GM21723 (cell line): ENCODE data around the gene ANGPT4.
"Not testable (repeated sequence)": the region's sequence is repeated elsewhere in the genome, so short reads cannot be mapped to it uniquely, and the experiment has no call there.

Source experiments
- ATAC-seq: cut with Tn5 transposase; IDR thresholded peaks from one replicate; pipeline ENCODE4 v1.9.1; 2021; ENCODE audit warnings: mild to moderate bottlenecking, moderate library complexity; ENCODE audit not compliant: unreplicated experiment

ANGPT4 gene

GRCh38 chr20:909641-910040 lies 6.5 kb downstream of the ANGPT4 start:
- no peak for ATAC-seq

GRCh38 chr20:906703-907270 lies 9.3 kb downstream of the ANGPT4 start:
- ATAC-seq: no peak

- ATAC-seq: no peak
These were observed 10.1 kb downstream of the ANGPT4 start for GRCh38 chr20:906001-906520.

GRCh38 chr20:905396-905961 lies 10.7 kb downstream of the ANGPT4 start:
- no peak for ATAC-seq

GRCh38 chr20:904039-904545 lies 12.0 kb downstream of the ANGPT4 start:
- no peak for ATAC-seq

GRCh38 chr20:897436-897835 lies 18.7 kb downstream of the ANGPT4 start:
- ATAC-seq: not testable (repeated sequence)

GRCh38 chr20:896501-897025 lies 19.6 kb downstream of the ANGPT4 start:
- no peak for ATAC-seq

GRCh38 chr20:892371-892770 lies 23.8 kb downstream of the ANGPT4 start:
- ATAC-seq: not testable (repeated sequence)

GRCh38 chr20:891706-892080 lies 24.4 kb downstream of the ANGPT4 start:
- ATAC-seq: no peak

- no peak for ATAC-seq
These were observed 25.0 kb downstream of the ANGPT4 start for GRCh38 chr20:891058-891705.

- no peak for ATAC-seq
These were observed 25.5 kb downstream of the ANGPT4 start for GRCh38 chr20:890666-891057.

- ATAC-seq: no peak
These were observed 26.1 kb downstream of the ANGPT4 start for GRCh38 chr20:889932-890463.

- ATAC-seq: no peak
These were observed 27.0 kb downstream of the ANGPT4 start for GRCh38 chr20:889106-889505.

GRCh38 chr20:888057-888456 lies 28.1 kb downstream of the ANGPT4 start:
- ATAC-seq: no peak

- no peak for ATAC-seq
These were observed 29.0 kb downstream of the ANGPT4 start for GRCh38 chr20:887137-887536.

- no peak for ATAC-seq
These were observed 30.9 kb downstream of the ANGPT4 start for GRCh38 chr20:884983-885952.

- ATAC-seq: no peak
These were observed 34.4 kb downstream of the ANGPT4 start for GRCh38 chr20:881783-882144.

- no peak for ATAC-seq
These were observed 34.9 kb downstream of the ANGPT4 start for GRCh38 chr20:881051-881782.

- no peak for ATAC-seq
These were observed 36.5 kb downstream of the ANGPT4 start for GRCh38 chr20:879626-880025.
